HG03135 (cell line): ENCODE data around the gene SH3TC1.

ENCODE experiments used
- ATAC-seq: cut with Tn5 transposase; IDR thresholded peaks from one replicate; pipeline ENCODE4 v1.9.1; 2021; ENCODE audit warnings: mild to moderate bottlenecking, moderate library complexity; ENCODE audit not compliant: unreplicated experiment

Gene SH3TC1

GRCh38 chr4:8240211-8241041 is 41.3 kb downstream of the SH3TC1 start:
- no peak for ATAC-seq

GRCh38 chr4:8241211-8241779 is 42.2 kb downstream of the SH3TC1 start:
- no peak for ATAC-seq

GRCh38 chr4:8241895-8242696 is 43.0 kb downstream of the SH3TC1 start:
- peak; percentile 61 for ATAC-seq

GRCh38 chr4:8242782-8243560 is 43.9 kb downstream of the SH3TC1 start:
- ATAC-seq: no peak

GRCh38 chr4:8244001-8244757 is 45.1 kb downstream of the SH3TC1 start:
- ATAC-seq: no peak

GRCh38 chr4:8244931-8245460 is 45.9 kb downstream of the SH3TC1 start:
- no peak for ATAC-seq

- ATAC-seq: no peak
Observed at GRCh38 chr4:8245884-8246833, 47.1 kb downstream of the SH3TC1 start.

- no peak for ATAC-seq
Observed at GRCh38 chr4:8247047-8247930, 48.2 kb downstream of the SH3TC1 start.

- ATAC-seq: no peak
Observed at GRCh38 chr4:8248091-8248490, 49.0 kb downstream of the SH3TC1 start.

- ATAC-seq: no peak
Observed at GRCh38 chr4:8250227-8250626, 51.1 kb downstream of the SH3TC1 start.

GRCh38 chr4:8250637-8251036 is 51.5 kb downstream of the SH3TC1 start:
- ATAC-seq: no peak

- no peak for ATAC-seq
Observed at GRCh38 chr4:8251110-8251883, 52.2 kb downstream of the SH3TC1 start.

- no peak for ATAC-seq
Observed at GRCh38 chr4:8252301-8253173, 53.4 kb downstream of the SH3TC1 start.

GRCh38 chr4:8254076-8254475 is 55.0 kb downstream of the SH3TC1 start:
- ATAC-seq: no peak

- no peak for ATAC-seq
Observed at GRCh38 chr4:8255698-8256441, 56.8 kb downstream of the SH3TC1 start.
